AG08395 (cell line): ENCODE results near the gene PRF1.

Experiments used
- DNase-seq: peaks from one replicate; pipeline ENCODE4 v3.0.0; 2012; ENCODE audit warnings: mixed read lengths, low spot score

PRF1 gene

GRCh38 chr10:70560511-70560941 lies 42.0 kb downstream of the PRF1 start:
- no peak for DNase-seq

- no peak for DNase-seq
These were observed 42.7 kb downstream of the PRF1 start for GRCh38 chr10:70559861-70560260.

DNA sequence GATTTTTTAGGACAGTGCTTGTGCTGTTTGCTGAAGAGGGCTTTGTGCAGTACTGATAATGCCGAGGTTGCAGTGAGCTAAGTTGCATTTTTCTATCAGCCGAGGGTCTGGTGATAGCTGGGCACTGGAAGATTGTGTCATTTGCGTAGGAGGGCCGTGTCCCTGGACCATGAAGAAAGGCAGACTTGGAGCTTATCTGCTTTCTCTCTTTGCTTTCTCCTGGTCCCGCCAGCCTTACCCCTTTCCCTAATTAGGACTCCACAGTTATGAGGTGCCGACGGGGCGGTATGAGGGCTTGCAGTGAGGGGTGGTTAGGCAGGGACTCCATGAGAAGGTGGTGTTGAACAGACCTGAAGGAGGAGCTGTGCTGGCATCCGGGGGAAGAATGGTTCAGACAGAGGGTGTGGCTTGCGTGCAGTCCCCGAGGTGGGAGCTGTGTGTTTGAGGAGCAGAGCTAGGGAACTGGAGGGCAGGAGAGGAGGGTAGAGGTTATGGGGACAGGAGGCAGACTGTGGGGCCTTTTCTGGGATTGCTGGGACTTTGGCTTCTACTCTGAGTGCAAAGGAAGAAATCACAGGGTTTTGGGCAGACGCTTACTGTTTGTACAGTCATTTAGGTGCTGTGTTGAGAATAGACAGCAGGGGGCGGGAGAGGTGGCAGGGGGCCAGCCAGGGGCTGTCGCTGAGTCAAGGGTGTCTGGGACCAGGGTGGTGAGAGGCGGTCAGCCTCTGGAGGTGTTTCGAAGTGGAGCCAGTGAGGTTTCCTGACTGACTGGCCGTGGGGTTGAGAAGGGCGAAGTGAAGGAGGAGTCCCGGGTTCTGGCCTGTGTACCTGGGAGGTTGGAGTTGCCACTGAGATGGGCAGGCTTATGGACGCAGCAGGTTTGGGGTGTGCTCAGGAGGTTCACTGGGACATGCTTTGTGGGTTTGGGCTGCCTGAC lies 43.4 kb downstream of the PRF1 start:
- DNase-seq, result peak; percentile 76

GRCh38 chr10:70558295-70558694 lies 44.2 kb downstream of the PRF1 start:
- no peak for DNase-seq

GRCh38 chr10:70557876-70558275 lies 44.7 kb downstream of the PRF1 start:
- no peak for DNase-seq

DNA sequence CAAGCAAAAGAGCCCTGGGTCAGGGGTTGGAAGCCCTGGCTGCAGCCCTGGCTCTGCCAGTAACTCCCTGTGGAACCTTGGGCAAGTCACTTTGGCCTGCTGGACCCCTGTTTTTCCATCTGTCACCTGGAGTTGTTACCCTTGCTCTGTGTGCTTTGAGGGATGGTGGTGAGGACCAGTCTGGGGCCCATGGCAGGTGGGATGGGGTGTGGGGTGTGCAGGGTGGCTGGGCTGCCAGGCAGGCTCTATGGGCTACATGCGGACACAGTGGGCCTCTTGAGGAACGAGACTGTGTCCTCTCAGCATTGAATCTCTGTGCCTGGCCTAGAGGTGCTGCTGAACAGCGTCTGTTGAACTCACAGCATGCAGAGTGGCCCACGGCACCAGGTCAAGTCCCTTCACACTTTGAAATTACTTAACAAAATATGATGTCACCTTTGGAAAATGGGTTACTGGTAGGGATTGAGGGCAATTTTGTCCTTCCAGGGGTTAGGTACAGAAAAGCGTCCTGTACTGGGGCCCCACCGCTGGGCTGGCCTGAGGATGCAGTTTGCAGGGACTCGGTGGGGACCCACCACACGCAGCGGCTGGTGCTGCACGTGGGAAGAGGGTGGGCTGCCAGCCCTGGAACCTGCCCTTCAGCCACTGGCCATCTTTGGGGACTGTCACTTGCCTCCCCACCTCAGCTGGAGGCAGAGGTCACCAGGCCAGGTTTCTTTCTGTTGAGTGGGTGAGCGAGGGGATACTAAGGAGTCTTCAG lies 45.3 kb downstream of the PRF1 start:
- no peak for DNase-seq

GRCh38 chr10:70555371-70555770 lies 47.2 kb downstream of the PRF1 start:
- DNase-seq, result no peak

DNA sequence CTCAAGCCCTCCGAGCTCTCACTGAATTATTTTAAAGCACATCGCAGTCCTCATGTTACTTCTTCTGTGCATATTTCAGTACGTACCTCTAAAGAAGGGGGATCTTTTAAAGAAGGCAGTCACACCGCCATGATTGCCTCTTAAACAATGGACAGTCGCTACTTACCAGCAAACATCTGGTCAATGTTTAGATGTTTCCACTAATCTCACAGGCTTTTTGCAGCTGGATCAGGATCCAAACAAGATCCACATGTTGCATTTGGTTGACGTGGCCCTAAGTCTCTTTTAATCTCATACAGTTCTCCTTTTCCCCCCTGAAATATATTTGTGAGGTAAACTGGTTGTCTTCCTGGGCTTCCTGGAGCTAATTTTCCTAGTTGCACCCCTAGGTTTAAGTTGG lies 50.0 kb downstream of the PRF1 start:
- DNase-seq, result no peak

GRCh38 chr10:70551971-70552422 lies 50.5 kb downstream of the PRF1 start:
- DNase-seq, result peak; percentile 90

DNA sequence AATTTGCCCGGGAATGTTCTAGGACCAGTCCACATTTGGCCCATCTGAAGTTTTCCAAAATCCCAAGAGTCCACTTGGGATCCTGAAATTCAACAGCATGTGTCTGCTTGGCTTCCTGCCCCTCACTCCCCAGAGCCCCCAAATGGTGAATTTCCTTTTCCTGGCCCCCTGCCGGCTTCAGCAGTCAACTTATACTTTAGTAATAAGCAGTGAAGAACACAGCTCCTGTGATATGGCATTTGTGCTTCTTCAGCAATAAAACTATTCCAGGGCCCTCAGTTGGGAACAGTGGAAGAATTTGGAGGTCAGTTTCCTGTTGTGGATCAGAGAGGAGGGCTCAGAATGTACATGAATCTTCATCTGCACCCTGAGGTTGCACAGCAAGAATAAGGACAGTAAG lies 51.1 kb downstream of the PRF1 start:
- DNase-seq, result no peak

- DNase-seq, result no peak
These were observed 52.1 kb downstream of the PRF1 start for GRCh38 chr10:70550459-70550858.

- DNase-seq, result peak; percentile 82
These were observed 52.5 kb downstream of the PRF1 start for GRCh38 chr10:70549962-70550458.

DNA sequence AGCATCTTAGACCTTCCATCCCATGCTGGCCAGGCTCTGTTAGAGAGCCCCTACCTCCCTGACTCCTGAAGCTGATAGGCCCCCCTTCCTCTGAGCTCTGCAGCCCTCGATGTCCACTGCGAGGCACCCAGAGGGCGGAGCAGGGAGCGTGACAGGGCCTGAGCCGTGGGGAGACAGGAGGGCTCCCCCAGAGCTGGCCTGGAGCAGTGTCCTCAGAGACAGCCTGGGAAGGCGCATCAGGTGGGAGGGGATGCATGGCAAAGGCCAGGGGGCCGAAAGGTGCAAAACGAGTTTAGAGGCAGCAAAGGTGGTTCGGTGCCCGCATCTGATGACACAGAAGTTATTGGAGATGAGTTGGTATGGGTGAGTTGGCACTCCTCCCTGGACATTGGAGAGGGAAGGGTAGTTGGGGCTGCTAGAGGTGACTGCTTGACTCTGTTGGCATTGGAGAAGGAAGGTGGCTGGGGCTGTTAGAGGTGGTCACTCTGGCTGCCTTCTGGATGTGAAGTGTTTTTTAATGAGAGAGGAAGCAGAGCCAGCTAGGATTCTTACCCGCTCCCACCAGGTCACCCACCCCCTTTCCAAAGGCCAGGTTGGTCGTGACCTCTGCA lies 53.1 kb downstream of the PRF1 start:
- DNase-seq, result no peak
